WTC11 (cell line): ENCODE data around the gene CENATAC. TPM values are rescaled to one million over a fixed set of nuclear protein-coding genes. Genes with fewer than 3 reads are reported as not detected.

Source experiments
- ATAC-seq: fragments of 200-7000 bp; cut with Tn5 transposase; 2 replicates; pipeline ENCODE4 v1.10.0; 2021; ENCODE audit warnings: mild to moderate bottlenecking, moderate library complexity
- CTCF ChIA-PET: fragments of 300-600 bp; sonication (Branson Sonifier 250); formaldehyde crosslinking; loops from one replicate; lab custom pipeline; 2021; ENCODE audit warnings: antibody characterized with exemption; lab: Charles Lee
- POLR2A ChIA-PET: fragments of 350-600 bp; sonication (Branson Sonifier 250); formaldehyde crosslinking; loops from one replicate; lab custom pipeline; 2021; ENCODE audit warnings: antibody characterized with exemption; lab: Charles Lee
- DNase-seq: peaks from one replicate; pipeline ENCODE4 v3.0.0; 2021; ENCODE audit warnings: low spot score
- H3K27ac Mint-ChIP-seq: 2 replicates; pipeline ENCODE4 v1.8.0; 2021; ENCODE audit warnings: mixed read lengths
- H3K27me3 Mint-ChIP-seq: 2 replicates; pipeline ENCODE4 v1.8.0; 2021; ENCODE audit warnings: low read depth, mild to moderate bottlenecking, moderate library complexity, mixed read lengths
- H3K36me3 Mint-ChIP-seq: 2 replicates; pipeline ENCODE4 v1.8.0; 2021; ENCODE audit warnings: mixed read lengths
- H3K4me1 Mint-ChIP-seq: 2 replicates; pipeline ENCODE4 v1.8.0; 2022; ENCODE audit warnings: mixed read lengths
- H3K4me3 Mint-ChIP-seq: 2 replicates; pipeline ENCODE4 v1.8.0; 2021; ENCODE audit warnings: mild to moderate bottlenecking, moderate library complexity, mixed read lengths
- H3K9me3 Mint-ChIP-seq: 2 replicates; pipeline ENCODE4 v1.8.0; 2021; ENCODE audit warnings: mixed read lengths
- CREB1 ChIP-seq: sonication (generic); formaldehyde crosslinking; IDR thresholded peaks from 2 replicates; pipeline ENCODE4 v1.8.0; 2023; ENCODE audit warnings: mild to moderate bottlenecking, missing genetic modification reagents
- ESRRA ChIP-seq: sonication (generic); formaldehyde crosslinking; IDR thresholded peaks from 2 replicates; pipeline ENCODE4 v1.8.1; 2022; ENCODE audit warnings: mild to moderate bottlenecking, missing genetic modification reagents, borderline replicate concordance
- JAZF1 ChIP-seq: fragments of 250-450 bp; sonication (Bioruptor Pico); IDR thresholded peaks from 2 replicates; pipeline ENCODE4 v1.9.0; 2021; ENCODE audit warnings: moderate library complexity, mild to moderate bottlenecking, inconsistent platforms
- NFE2L1 ChIP-seq: sonication (generic); formaldehyde crosslinking; IDR thresholded peaks from 2 replicates; pipeline ENCODE4 v1.8.1; 2023; ENCODE audit warnings: missing genetic modification reagents
- PRRX2 ChIP-seq: fragments of 250-450 bp; sonication (Bioruptor Pico); IDR thresholded peaks from 2 replicates; pipeline ENCODE4 v1.8.0; 2021; ENCODE audit warnings: mild to moderate bottlenecking
- RELA ChIP-seq: sonication (generic); formaldehyde crosslinking; IDR thresholded peaks from 2 replicates; pipeline ENCODE4 v1.8.1; 2022; ENCODE audit warnings: missing genetic modification reagents, mild to moderate bottlenecking, borderline replicate concordance
- SMAD3 ChIP-seq: sonication (generic); formaldehyde crosslinking; IDR thresholded peaks from 2 replicates; pipeline ENCODE4 v1.8.0; 2022; ENCODE audit warnings: missing genetic modification reagents, mild to moderate bottlenecking, borderline replicate concordance
- SMAD4 ChIP-seq: sonication (generic); formaldehyde crosslinking; IDR thresholded peaks from 2 replicates; pipeline ENCODE4 v1.8.0; 2022; ENCODE audit warnings: mild to moderate bottlenecking, missing genetic modification reagents
- SP1 ChIP-seq: sonication (generic); formaldehyde crosslinking; conservative IDR thresholded peaks from 2 replicates; pipeline ENCODE4 v1.8.1; 2022; ENCODE audit warnings: missing genetic modification reagents
- TP53 ChIP-seq: sonication (generic); formaldehyde crosslinking; IDR thresholded peaks from 2 replicates; pipeline ENCODE4 v1.8.1; 2023; ENCODE audit warnings: mild to moderate bottlenecking, missing genetic modification reagents
- ZNF317 ChIP-seq: sonication (generic); formaldehyde crosslinking; IDR thresholded peaks from 2 replicates; pipeline ENCODE4 v1.8.1; 2023; ENCODE audit warnings: low read depth, mild to moderate bottlenecking, moderate library complexity, missing genetic modification reagents, borderline replicate concordance
- ZNF396 ChIP-seq: fragments of 250-450 bp; sonication (Bioruptor Pico); IDR thresholded peaks from 2 replicates; pipeline ENCODE4 v1.8.0; 2021; ENCODE audit warnings: mild to moderate bottlenecking, moderate library complexity, borderline replicate concordance
- ZNF423 ChIP-seq: fragments of 250-450 bp; sonication (Bioruptor Pico); IDR thresholded peaks from 2 replicates; pipeline ENCODE4 v2.1.2; 2022; ENCODE audit warnings: mild to moderate bottlenecking, moderate library complexity
- total RNA-seq: library from RNA; stranded (reverse); gene quantifications from 3 replicates; pipeline ENCODE4 v1.2.3, GENCODE V29; 2021
- TF ChIP-seq, protein P1 (sequence below): sonication (generic); formaldehyde crosslinking; IDR thresholded peaks from 2 replicates; pipeline ENCODE4 v1.8.0; 2023; ENCODE audit warnings: missing genetic modification reagents, mild to moderate bottlenecking, borderline replicate concordance
- TF ChIP-seq, protein P2 (sequence below): sonication (generic); formaldehyde crosslinking; IDR thresholded peaks from 2 replicates; pipeline ENCODE4 v1.8.0; 2022; ENCODE audit warnings: mild to moderate bottlenecking, missing genetic modification reagents
- TF ChIP-seq, protein P3 (sequence below): sonication (generic); formaldehyde crosslinking; conservative IDR thresholded peaks from 2 replicates; pipeline ENCODE4 v1.8.1; 2022; ENCODE audit warnings: mild to moderate bottlenecking, missing genetic modification reagents
- TF ChIP-seq, protein P4 (sequence below): fragments of 250-450 bp; sonication (Bioruptor Pico); IDR thresholded peaks from 2 replicates; pipeline ENCODE4 v1.8.0; 2021; ENCODE audit warnings: mild to moderate bottlenecking
- TF ChIP-seq, protein P5 (sequence below): fragments of 250-450 bp; sonication (Bioruptor Pico); IDR thresholded peaks from 2 replicates; pipeline ENCODE4 v1.9.0; 2021; ENCODE audit warnings: mild to moderate bottlenecking
- TF ChIP-seq, protein P6 (sequence below): fragments of 200-600 bp; IDR thresholded peaks from 2 replicates; pipeline ENCODE4 v1.8.0; 2022; ENCODE audit warnings: antibody characterized with exemption

The CENATAC gene
- total RNA-seq, 1 experiment from 2014 or later, result 41.7 TPM

DNA sequence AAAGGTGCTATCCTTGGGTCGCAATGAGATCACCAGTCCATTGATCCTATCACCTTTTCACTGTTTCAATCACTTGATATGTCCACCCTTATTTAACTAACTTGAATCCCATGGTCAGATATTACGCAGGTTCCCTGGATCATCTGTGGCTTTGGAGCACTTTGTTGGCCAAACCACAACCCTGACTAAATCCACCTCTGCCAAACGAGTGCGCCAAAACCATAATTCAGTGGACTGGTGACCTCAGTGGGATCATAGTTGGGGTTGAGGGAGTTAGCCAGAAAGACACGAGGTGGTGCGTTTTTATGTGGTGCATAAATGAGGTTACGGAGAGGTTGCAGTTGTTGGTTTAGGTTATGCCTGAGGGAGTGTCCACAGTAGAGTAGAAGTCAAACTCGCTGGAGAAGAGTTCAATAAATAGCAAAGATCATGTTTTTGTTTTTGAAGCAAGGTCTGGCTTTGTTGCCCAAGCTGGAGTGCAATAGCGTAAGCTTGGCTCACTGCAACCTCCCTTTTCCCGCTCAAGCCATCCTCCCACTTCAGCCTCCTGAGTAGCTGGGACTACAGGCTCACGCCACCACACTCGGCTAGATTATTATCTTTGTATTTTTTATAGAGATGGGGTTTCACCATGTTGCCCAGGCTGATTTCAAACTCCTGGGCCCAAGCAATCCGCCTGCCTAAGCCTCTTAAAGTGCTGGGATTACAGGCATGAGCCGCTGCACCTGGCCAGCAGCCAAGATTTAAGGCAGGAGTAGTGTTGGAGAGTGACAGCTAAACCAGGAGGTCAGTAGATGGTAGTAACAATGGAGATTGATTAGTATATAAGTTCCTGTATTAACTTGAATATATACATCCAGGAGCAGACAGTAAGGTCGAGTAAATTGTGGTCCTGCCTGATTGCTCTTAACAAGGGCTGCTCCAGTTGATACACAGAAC, 21.9 kb upstream of the CENATAC start:
- TF ChIP-seq ZNF317 (CRISPR knock-in tag) (no peak), RELA (no peak), CREB1 (no peak)
- TF ChIP-seq, protein P1, sequence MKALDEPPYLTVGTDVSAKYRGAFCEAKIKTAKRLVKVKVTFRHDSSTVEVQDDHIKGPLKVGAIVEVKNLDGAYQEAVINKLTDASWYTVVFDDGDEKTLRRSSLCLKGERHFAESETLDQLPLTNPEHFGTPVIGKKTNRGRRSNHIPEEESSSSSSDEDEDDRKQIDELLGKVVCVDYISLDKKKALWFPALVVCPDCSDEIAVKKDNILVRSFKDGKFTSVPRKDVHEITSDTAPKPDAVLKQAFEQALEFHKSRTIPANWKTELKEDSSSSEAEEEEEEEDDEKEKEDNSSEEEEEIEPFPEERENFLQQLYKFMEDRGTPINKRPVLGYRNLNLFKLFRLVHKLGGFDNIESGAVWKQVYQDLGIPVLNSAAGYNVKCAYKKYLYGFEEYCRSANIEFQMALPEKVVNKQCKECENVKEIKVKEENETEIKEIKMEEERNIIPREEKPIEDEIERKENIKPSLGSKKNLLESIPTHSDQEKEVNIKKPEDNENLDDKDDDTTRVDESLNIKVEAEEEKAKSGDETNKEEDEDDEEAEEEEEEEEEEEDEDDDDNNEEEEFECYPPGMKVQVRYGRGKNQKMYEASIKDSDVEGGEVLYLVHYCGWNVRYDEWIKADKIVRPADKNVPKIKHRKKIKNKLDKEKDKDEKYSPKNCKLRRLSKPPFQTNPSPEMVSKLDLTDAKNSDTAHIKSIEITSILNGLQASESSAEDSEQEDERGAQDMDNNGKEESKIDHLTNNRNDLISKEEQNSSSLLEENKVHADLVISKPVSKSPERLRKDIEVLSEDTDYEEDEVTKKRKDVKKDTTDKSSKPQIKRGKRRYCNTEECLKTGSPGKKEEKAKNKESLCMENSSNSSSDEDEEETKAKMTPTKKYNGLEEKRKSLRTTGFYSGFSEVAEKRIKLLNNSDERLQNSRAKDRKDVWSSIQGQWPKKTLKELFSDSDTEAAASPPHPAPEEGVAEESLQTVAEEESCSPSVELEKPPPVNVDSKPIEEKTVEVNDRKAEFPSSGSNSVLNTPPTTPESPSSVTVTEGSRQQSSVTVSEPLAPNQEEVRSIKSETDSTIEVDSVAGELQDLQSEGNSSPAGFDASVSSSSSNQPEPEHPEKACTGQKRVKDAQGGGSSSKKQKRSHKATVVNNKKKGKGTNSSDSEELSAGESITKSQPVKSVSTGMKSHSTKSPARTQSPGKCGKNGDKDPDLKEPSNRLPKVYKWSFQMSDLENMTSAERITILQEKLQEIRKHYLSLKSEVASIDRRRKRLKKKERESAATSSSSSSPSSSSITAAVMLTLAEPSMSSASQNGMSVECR, result no peak
- TF ChIP-seq, protein P2, sequence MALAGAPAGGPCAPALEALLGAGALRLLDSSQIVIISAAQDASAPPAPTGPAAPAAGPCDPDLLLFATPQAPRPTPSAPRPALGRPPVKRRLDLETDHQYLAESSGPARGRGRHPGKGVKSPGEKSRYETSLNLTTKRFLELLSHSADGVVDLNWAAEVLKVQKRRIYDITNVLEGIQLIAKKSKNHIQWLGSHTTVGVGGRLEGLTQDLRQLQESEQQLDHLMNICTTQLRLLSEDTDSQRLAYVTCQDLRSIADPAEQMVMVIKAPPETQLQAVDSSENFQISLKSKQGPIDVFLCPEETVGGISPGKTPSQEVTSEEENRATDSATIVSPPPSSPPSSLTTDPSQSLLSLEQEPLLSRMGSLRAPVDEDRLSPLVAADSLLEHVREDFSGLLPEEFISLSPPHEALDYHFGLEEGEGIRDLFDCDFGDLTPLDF, result no peak

DNA sequence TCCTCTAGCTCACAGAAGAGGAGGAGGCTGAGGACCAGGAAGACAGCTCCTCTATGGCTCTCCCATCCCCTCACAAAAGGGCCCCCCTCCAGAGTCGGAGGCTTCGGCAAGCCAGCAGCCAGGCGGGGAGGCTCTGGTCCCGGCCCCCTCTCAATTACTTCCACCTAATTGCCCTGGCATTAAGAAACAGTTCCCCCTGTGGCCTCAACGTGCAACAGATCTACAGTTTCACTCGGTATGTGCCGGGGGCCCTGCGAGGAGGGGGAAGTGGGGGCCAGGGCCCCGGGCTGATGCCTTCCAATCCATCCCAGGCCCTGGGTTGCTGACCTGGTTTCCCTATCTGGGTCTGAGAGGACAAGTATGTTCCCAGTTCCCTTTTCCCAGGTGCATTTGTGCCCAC, 18.5 kb upstream of the CENATAC start:
- H3K9me3 Mint-ChIP-seq, result no peaks in the 10 kb centered on the region
- H3K4me1 Mint-ChIP-seq, result peaks cover 12% of the 10 kb centered on the region
- H3K27me3 Mint-ChIP-seq, result peaks cover 9% of the 10 kb centered on the region
- POLR2A ChIA-PET, result no interaction called here
- ATAC-seq (peak; percentile 68), DNase-seq (peak; percentile 41)
- H3K27ac Mint-ChIP-seq, result no peak overlapping the region
- H3K4me3 Mint-ChIP-seq, result no peak overlapping the region
- no peaks in the 10 kb centered on the region for H3K36me3 Mint-ChIP-seq
- no peak for TF ChIP-seq TP53 (CRISPR knock-in tag)
- TF ChIP-seq, protein P3, sequence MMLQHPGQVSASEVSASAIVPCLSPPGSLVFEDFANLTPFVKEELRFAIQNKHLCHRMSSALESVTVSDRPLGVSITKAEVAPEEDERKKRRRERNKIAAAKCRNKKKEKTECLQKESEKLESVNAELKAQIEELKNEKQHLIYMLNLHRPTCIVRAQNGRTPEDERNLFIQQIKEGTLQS, result no peak
- TF ChIP-seq, protein P4, sequence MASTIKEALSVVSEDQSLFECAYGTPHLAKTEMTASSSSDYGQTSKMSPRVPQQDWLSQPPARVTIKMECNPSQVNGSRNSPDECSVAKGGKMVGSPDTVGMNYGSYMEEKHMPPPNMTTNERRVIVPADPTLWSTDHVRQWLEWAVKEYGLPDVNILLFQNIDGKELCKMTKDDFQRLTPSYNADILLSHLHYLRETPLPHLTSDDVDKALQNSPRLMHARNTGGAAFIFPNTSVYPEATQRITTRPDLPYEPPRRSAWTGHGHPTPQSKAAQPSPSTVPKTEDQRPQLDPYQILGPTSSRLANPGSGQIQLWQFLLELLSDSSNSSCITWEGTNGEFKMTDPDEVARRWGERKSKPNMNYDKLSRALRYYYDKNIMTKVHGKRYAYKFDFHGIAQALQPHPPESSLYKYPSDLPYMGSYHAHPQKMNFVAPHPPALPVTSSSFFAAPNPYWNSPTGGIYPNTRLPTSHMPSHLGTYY (CRISPR knock-in tag), result no peak
- TF ChIP-seq ZNF396, result no peak
- TF ChIP-seq, protein P5, sequence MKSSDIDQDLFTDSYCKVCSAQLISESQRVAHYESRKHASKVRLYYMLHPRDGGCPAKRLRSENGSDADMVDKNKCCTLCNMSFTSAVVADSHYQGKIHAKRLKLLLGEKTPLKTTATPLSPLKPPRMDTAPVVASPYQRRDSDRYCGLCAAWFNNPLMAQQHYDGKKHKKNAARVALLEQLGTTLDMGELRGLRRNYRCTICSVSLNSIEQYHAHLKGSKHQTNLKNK (CRISPR knock-in tag), result no peak
- no peak for TF ChIP-seq SP1 (CRISPR knock-in tag)
- TF ChIP-seq SMAD3 (CRISPR knock-in tag), result no peak
- TF ChIP-seq, protein P6, sequence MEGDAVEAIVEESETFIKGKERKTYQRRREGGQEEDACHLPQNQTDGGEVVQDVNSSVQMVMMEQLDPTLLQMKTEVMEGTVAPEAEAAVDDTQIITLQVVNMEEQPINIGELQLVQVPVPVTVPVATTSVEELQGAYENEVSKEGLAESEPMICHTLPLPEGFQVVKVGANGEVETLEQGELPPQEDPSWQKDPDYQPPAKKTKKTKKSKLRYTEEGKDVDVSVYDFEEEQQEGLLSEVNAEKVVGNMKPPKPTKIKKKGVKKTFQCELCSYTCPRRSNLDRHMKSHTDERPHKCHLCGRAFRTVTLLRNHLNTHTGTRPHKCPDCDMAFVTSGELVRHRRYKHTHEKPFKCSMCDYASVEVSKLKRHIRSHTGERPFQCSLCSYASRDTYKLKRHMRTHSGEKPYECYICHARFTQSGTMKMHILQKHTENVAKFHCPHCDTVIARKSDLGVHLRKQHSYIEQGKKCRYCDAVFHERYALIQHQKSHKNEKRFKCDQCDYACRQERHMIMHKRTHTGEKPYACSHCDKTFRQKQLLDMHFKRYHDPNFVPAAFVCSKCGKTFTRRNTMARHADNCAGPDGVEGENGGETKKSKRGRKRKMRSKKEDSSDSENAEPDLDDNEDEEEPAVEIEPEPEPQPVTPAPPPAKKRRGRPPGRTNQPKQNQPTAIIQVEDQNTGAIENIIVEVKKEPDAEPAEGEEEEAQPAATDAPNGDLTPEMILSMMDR, result no peak
- TF ChIP-seq ZNF423, result no peak
- TF ChIP-seq PRRX2 (CRISPR knock-in tag), result no peak
- no peak for TF ChIP-seq NFE2L1
- no peak for TF ChIP-seq ESRRA (CRISPR knock-in tag)
- no peak for TF ChIP-seq SMAD4 (CRISPR knock-in tag)
- TF ChIP-seq, protein P1, result no peak
- no peak for TF ChIP-seq JAZF1 (CRISPR knock-in tag)
- CTCF ChIA-PET, result interaction anchor here (0.5 to 1.1 kb wide), 3 partner anchors 14 to 337 kb away, joined by 3 to 4 read pairs (median 3); no protein-coding TSS in a partner anchor

More for the DNA sequence above, 21.9 kb upstream of the CENATAC start:
- ChIA-PET CTCF (no interaction called here), POLR2A (no interaction called here)
- Mint-ChIP-seq H3K27me3 (peaks cover 8% of the 10 kb centered on the region), H3K4me1 (peaks cover 12% of the 10 kb centered on the region), H3K36me3 (no peaks in the 10 kb centered on the region), H3K9me3 (no peaks in the 10 kb centered on the region), H3K27ac (no peak overlapping the region), H3K4me3 (no peak overlapping the region)
- DNase-seq (no peak), ATAC-seq (no peak)
